GM12878 (cell line): ENCODE results near the gene SHQ1.

Experiments
- CREM ChIP-seq: IDR thresholded peaks from 2 replicates; pipeline ENCODE4 v1.6.1; 2014; ENCODE audit warnings: antibody characterized with exemption, low read depth
- HCFC1 ChIP-seq: fragments of 150-350 bp; IDR thresholded peaks from 2 replicates; pipeline ENCODE4 v1.6.1; 2014; ENCODE audit warnings: low read length
- PML ChIP-seq: IDR thresholded peaks from 2 replicates; pipeline ENCODE4 v1.6.1; 2012; ENCODE audit warnings: low read length, inconsistent platforms
- POLR2A ChIP-seq: IDR thresholded peaks from 2 replicates; pipeline ENCODE4 v1.6.1; 2011; ENCODE audit warnings: low read depth, mild to moderate bottlenecking, low read length
- SIN3A ChIP-seq: IDR thresholded peaks from 2 replicates; pipeline ENCODE4 v1.6.1; 2012; ENCODE audit warnings: low read depth, low read length, improper control_type of control experiment
- SMAD5 ChIP-seq: IDR thresholded peaks from 2 replicates; pipeline ENCODE4 v1.6.1; 2016; ENCODE audit warnings: antibody characterized with exemption, low read depth
- WRNIP1 ChIP-seq: IDR thresholded peaks from 2 replicates; pipeline ENCODE4 v1.6.1; 2011; ENCODE audit warnings: low read depth, low read length, improper control_type of control experiment, borderline replicate concordance
- YBX1 ChIP-seq: fragments of 450-650 bp; IDR thresholded peaks from 2 replicates; pipeline ENCODE4 v1.6.1; 2016; ENCODE audit warnings: antibody characterized with exemption
- ZSCAN29 ChIP-seq: fragments of 450-650 bp; IDR thresholded peaks from 2 replicates; pipeline ENCODE4 v1.6.1; 2017; ENCODE audit warnings: mild to moderate bottlenecking, moderate library complexity
- TF ChIP-seq, protein P1 (sequence below), 3 experiments: IDR thresholded peaks in 2 of 3; conservative IDR thresholded peaks in 1 of 3; 2 replicates each; pipeline ENCODE4 v1.5.1; 2011; ENCODE audit warnings: low read depth in 3 of 3, low read length in 3 of 3, mild to moderate bottlenecking in 3 of 3, control low read depth in 2 of 3, moderate library complexity in 2 of 3, inconsistent platforms in 1 of 3, mixed read lengths in 1 of 3; ENCODE audit not compliant: control insufficient read depth in 2 of 3, insufficient read depth in 1 of 3; ENCODE audit errors: extremely low read depth in 1 of 3
- TF ChIP-seq, protein P2 (sequence below): IDR thresholded peaks from 2 replicates; pipeline ENCODE4 v1.6.1; 2011; ENCODE audit warnings: mild to moderate bottlenecking, low read depth, low read length, moderate library complexity; ENCODE audit not compliant: insufficient replicate concordance
- TF ChIP-seq, protein P3 (sequence below): fragments of 450-650 bp; formaldehyde crosslinking; IDR thresholded peaks from 2 replicates; pipeline ENCODE4 v1.4.0; 2022; ENCODE audit warnings: mild to moderate bottlenecking, moderate library complexity
- TF ChIP-seq, protein P4 (sequence below): fragments of 450-650 bp; IDR thresholded peaks from 2 replicates; pipeline ENCODE4 v1.6.1; 2017; ENCODE audit warnings: mild to moderate bottlenecking, low read depth, inconsistent platforms; ENCODE audit not compliant: poor library complexity, severe bottlenecking
- TF ChIP-seq, protein P5 (sequence below): IDR thresholded peaks from 2 replicates; pipeline ENCODE4 v1.6.1; 2011; ENCODE audit warnings: low read depth, mild to moderate bottlenecking, low read length, moderate library complexity, borderline replicate concordance; ENCODE audit errors: extremely low read depth

DNA sequence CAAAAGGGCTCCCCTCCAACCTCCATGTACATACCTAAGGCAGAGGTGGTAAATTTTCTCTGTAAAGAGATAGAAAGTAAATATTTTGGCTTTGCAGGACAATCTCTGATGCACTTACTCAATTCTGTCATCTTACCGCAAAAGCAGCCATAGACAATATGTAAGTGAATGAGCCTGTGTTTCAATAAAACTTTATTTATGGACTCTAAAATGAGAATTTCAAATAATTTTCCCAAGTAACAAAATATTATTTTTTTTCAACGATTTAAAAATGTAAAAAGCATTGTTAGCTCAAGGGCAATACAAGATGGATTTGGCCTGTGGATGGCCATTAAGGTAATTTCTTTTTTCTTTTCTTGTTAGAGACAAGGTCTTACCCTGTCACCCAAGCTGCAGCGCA, 44.7 kb downstream of the SHQ1 start:
- no peak for TF ChIP-seq POLR2A
- no peak for TF ChIP-seq ZSCAN29
- TF ChIP-seq, protein P1, sequence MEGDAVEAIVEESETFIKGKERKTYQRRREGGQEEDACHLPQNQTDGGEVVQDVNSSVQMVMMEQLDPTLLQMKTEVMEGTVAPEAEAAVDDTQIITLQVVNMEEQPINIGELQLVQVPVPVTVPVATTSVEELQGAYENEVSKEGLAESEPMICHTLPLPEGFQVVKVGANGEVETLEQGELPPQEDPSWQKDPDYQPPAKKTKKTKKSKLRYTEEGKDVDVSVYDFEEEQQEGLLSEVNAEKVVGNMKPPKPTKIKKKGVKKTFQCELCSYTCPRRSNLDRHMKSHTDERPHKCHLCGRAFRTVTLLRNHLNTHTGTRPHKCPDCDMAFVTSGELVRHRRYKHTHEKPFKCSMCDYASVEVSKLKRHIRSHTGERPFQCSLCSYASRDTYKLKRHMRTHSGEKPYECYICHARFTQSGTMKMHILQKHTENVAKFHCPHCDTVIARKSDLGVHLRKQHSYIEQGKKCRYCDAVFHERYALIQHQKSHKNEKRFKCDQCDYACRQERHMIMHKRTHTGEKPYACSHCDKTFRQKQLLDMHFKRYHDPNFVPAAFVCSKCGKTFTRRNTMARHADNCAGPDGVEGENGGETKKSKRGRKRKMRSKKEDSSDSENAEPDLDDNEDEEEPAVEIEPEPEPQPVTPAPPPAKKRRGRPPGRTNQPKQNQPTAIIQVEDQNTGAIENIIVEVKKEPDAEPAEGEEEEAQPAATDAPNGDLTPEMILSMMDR (IDR thresholded peaks at IDR 0.05 in 2 of 3, conservative IDR thresholded peaks at IDR 0.05 in 1 of 3; ENCODE audit: control insufficient read depth in 2 of 3, extremely low read depth in 1 of 3, insufficient read depth in 1 of 3, low read depth in 3 of 3, low read length in 3 of 3), result no peak
- no peak for TF ChIP-seq SIN3A
- TF ChIP-seq CREM, result no peak
- TF ChIP-seq, protein P2, sequence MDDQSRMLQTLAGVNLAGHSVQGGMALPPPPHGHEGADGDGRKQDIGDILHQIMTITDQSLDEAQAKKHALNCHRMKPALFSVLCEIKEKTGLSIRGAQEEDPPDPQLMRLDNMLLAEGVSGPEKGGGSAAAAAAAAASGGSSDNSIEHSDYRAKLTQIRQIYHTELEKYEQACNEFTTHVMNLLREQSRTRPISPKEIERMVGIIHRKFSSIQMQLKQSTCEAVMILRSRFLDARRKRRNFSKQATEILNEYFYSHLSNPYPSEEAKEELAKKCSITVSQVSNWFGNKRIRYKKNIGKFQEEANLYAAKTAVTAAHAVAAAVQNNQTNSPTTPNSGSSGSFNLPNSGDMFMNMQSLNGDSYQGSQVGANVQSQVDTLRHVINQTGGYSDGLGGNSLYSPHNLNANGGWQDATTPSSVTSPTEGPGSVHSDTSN, result no peak
- TF ChIP-seq SMAD5, result no peak
- TF ChIP-seq, protein P3, sequence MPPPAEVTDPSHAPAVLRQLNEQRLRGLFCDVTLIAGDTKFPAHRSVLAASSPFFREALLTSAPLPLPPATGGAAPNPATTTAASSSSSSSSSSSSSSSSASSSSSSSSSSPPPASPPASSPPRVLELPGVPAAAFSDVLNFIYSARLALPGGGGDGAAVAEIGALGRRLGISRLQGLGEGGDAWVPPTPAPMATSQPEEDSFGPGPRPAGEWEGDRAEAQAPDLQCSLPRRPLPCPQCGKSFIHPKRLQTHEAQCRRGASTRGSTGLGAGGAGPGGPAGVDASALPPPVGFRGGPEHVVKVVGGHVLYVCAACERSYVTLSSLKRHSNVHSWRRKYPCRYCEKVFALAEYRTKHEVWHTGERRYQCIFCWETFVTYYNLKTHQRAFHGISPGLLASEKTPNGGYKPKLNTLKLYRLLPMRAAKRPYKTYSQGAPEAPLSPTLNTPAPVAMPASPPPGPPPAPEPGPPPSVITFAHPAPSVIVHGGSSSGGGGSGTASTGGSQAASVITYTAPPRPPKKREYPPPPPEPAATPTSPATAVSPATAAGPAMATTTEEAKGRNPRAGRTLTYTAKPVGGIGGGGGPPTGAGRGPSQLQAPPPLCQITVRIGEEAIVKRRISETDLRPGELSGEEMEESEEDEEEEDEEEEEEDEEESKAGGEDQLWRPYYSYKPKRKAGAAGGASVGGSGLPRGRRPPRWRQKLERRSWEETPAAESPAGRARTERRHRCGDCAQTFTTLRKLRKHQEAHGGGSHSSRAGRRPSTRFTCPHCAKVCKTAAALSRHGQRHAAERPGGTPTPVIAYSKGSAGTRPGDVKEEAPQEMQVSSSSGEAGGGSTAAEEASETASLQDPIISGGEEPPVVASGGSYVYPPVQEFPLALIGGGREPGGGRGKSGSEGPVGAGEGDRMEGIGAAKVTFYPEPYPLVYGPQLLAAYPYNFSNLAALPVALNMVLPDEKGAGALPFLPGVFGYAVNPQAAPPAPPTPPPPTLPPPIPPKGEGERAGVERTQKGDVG, result no peak
- TF ChIP-seq, protein P4, sequence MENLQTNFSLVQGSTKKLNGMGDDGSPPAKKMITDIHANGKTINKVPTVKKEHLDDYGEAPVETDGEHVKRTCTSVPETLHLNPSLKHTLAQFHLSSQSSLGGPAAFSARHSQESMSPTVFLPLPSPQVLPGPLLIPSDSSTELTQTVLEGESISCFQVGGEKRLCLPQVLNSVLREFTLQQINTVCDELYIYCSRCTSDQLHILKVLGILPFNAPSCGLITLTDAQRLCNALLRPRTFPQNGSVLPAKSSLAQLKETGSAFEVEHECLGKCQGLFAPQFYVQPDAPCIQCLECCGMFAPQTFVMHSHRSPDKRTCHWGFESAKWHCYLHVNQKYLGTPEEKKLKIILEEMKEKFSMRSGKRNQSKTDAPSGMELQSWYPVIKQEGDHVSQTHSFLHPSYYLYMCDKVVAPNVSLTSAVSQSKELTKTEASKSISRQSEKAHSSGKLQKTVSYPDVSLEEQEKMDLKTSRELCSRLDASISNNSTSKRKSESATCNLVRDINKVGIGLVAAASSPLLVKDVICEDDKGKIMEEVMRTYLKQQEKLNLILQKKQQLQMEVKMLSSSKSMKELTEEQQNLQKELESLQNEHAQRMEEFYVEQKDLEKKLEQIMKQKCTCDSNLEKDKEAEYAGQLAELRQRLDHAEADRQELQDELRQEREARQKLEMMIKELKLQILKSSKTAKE, result no peak
- no peak for TF ChIP-seq WRNIP1
- TF ChIP-seq YBX1, result no peak
- TF ChIP-seq, protein P5, sequence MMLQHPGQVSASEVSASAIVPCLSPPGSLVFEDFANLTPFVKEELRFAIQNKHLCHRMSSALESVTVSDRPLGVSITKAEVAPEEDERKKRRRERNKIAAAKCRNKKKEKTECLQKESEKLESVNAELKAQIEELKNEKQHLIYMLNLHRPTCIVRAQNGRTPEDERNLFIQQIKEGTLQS, result no peak
- TF ChIP-seq HCFC1, result no peak
- TF ChIP-seq PML, result no peak
